ENCODE results near the gene FMNL2.

The FMNL2 gene

GRCh38 chr2:152391318-152391717 lies 56.3 kb downstream of the FMNL2 start:
- no peak for ATAC-seq
- TF ChIP-seq CREB5 (CRISPR knock-in tag; IDR thresholded peaks at IDR 0.05; ENCODE audit: low read depth): no peak
- TF ChIP-seq TCF4 (CRISPR knock-in tag; IDR thresholded peaks at IDR 0.05; ENCODE audit: borderline replicate concordance): no peak
- TF ChIP-seq ZFP30 (CRISPR knock-in tag; IDR thresholded peaks at IDR 0.05): no peak
- TF ChIP-seq OSR1 (CRISPR knock-in tag; IDR thresholded peaks at IDR 0.05): no peak
- TF ChIP-seq POU6F1 (CRISPR knock-in tag; IDR thresholded peaks at IDR 0.05; ENCODE audit: borderline replicate concordance, low read depth): no peak
- TF ChIP-seq ZFP3 (CRISPR knock-in tag; IDR thresholded peaks at IDR 0.05): no peak
- no peak for TF ChIP-seq ARNTL (CRISPR knock-in tag; IDR thresholded peaks at IDR 0.05; ENCODE audit: borderline replicate concordance, low read depth)
- no peak for TF ChIP-seq SNAI2 (CRISPR knock-in tag; IDR thresholded peaks at IDR 0.05)
- TF ChIP-seq CSDC2 (CRISPR knock-in tag; IDR thresholded peaks at IDR 0.05): no peak
- TF ChIP-seq CSRNP3 (CRISPR knock-in tag; IDR thresholded peaks at IDR 0.05): no peak
- TF ChIP-seq ZNF70 (CRISPR knock-in tag; IDR thresholded peaks at IDR 0.05): no peak
- TF ChIP-seq ZNF8 (CRISPR knock-in tag; IDR thresholded peaks at IDR 0.05): no peak
- TF ChIP-seq ZC3H10 (CRISPR knock-in tag; IDR thresholded peaks at IDR 0.05): no peak
- no peak for TF ChIP-seq GLIS3 (CRISPR knock-in tag; IDR thresholded peaks at IDR 0.05)
- no peak for TF ChIP-seq ESRRG (CRISPR knock-in tag; IDR thresholded peaks at IDR 0.05)
- no peak for TF ChIP-seq TOX (CRISPR knock-in tag; IDR thresholded peaks at IDR 0.05; ENCODE audit: borderline replicate concordance)
- TF ChIP-seq PPARA (CRISPR knock-in tag; IDR thresholded peaks at IDR 0.05; ENCODE audit: borderline replicate concordance): no peak

GRCh38 chr2:152393377-152393776 lies 58.4 kb downstream of the FMNL2 start:
- ATAC-seq: no peak
- TF ChIP-seq PATZ1 (CRISPR knock-in tag; IDR thresholded peaks at IDR 0.05; ENCODE audit: borderline replicate concordance): no peak
- TF ChIP-seq ZNF70 (CRISPR knock-in tag; IDR thresholded peaks at IDR 0.05): no peak
- TF ChIP-seq CREB5 (CRISPR knock-in tag; IDR thresholded peaks at IDR 0.05; ENCODE audit: low read depth): no peak
- no peak for TF ChIP-seq ZFP3 (CRISPR knock-in tag; IDR thresholded peaks at IDR 0.05)
- TF ChIP-seq TOX (CRISPR knock-in tag; IDR thresholded peaks at IDR 0.05; ENCODE audit: borderline replicate concordance): no peak
- no peak for TF ChIP-seq ARNTL (CRISPR knock-in tag; IDR thresholded peaks at IDR 0.05; ENCODE audit: borderline replicate concordance, low read depth)
- TF ChIP-seq ZC3H10 (CRISPR knock-in tag; IDR thresholded peaks at IDR 0.05): no peak
- no peak for TF ChIP-seq PPARA (CRISPR knock-in tag; IDR thresholded peaks at IDR 0.05; ENCODE audit: borderline replicate concordance)
- no peak for TF ChIP-seq RARB (CRISPR knock-in tag; IDR thresholded peaks at IDR 0.05)
- no peak for TF ChIP-seq GLIS3 (CRISPR knock-in tag; IDR thresholded peaks at IDR 0.05)
- no peak for TF ChIP-seq CSDC2 (CRISPR knock-in tag; IDR thresholded peaks at IDR 0.05)
- no peak for TF ChIP-seq BACH2 (CRISPR knock-in tag; IDR thresholded peaks at IDR 0.05; ENCODE audit: borderline replicate concordance)
- no peak for TF ChIP-seq ISL1 (CRISPR knock-in tag; IDR thresholded peaks at IDR 0.05)

GRCh38 chr2:152394326-152394725 lies 59.4 kb downstream of the FMNL2 start:
- no peak for TF ChIP-seq POU6F1 (CRISPR knock-in tag; IDR thresholded peaks at IDR 0.05; ENCODE audit: borderline replicate concordance, low read depth)
- no peak for TF ChIP-seq BACH2 (CRISPR knock-in tag; IDR thresholded peaks at IDR 0.05; ENCODE audit: borderline replicate concordance)
- no peak for TF ChIP-seq PPARA (CRISPR knock-in tag; IDR thresholded peaks at IDR 0.05; ENCODE audit: borderline replicate concordance)
- TF ChIP-seq ZFP3 (CRISPR knock-in tag; IDR thresholded peaks at IDR 0.05): no peak
- no peak for TF ChIP-seq CSRNP3 (CRISPR knock-in tag; IDR thresholded peaks at IDR 0.05)
- TF ChIP-seq ZNF8 (CRISPR knock-in tag; IDR thresholded peaks at IDR 0.05): no peak
- no peak for TF ChIP-seq TCF4 (CRISPR knock-in tag; IDR thresholded peaks at IDR 0.05; ENCODE audit: borderline replicate concordance)
- no peak for ATAC-seq
